Stimulated activated CD4-positive, alpha-beta T cell treated with anti-CD3 and anti-CD28 coated beads, Interleukin-1b, Interleukin-23, amount 100 ng/mL, for 48 hours (primary cell): ENCODE results near the gene TANK.
A peak's percentile ranks its signal among the peaks of the same experiment; 100 is the strongest.

Experiments used
- DNase-seq: peaks from one replicate; pipeline ENCODE4 v3.0.0-alpha.2; 2020

TANK gene

GRCh38 chr2:161134547-161135518, 25.4 kb upstream of the TANK start:
- DNase-seq, result no peak

GRCh38 chr2:161135951-161136593, 24.2 kb upstream of the TANK start:
- no peak for DNase-seq

GRCh38 chr2:161136696-161137324, 23.4 kb upstream of the TANK start:
- no peak for DNase-seq

- DNase-seq, result no peak
Measured at GRCh38 chr2:161138429-161138828, 21.8 kb upstream of the TANK start.

- no peak for DNase-seq
Measured at GRCh38 chr2:161139098-161139987, 20.9 kb upstream of the TANK start.

- peak; percentile 49 for DNase-seq
Measured at GRCh38 chr2:161141033-161141432, 19.2 kb upstream of the TANK start.

GRCh38 chr2:161146209-161146775, 13.9 kb upstream of the TANK start:
- no peak for DNase-seq

GRCh38 chr2:161146996-161147395, 13.2 kb upstream of the TANK start:
- no peak for DNase-seq

- no peak for DNase-seq
Measured at GRCh38 chr2:161147856-161148255, 12.4 kb upstream of the TANK start.

GRCh38 chr2:161150704-161151103, 9.5 kb upstream of the TANK start:
- DNase-seq, result no peak

- DNase-seq, result no peak
Measured at GRCh38 chr2:161152302-161152701, 7.9 kb upstream of the TANK start.

GRCh38 chr2:161158882-161159281, 1.3 kb upstream of the TANK start:
- DNase-seq, result no peak

- no peak for DNase-seq
Measured at GRCh38 chr2:161159456-161160225, 587 bp upstream of the TANK start.

GRCh38 chr2:161161074-161161706, 962 bp downstream of the TANK start:
- DNase-seq, result no peak

GRCh38 chr2:161163440-161163839, 3.2 kb downstream of the TANK start:
- DNase-seq, result no peak

- DNase-seq, result no peak
Measured at GRCh38 chr2:161164161-161164560, 3.9 kb downstream of the TANK start.

- no peak for DNase-seq
Measured at GRCh38 chr2:161165266-161165665, 5.0 kb downstream of the TANK start.

GRCh38 chr2:161165811-161166210, 5.6 kb downstream of the TANK start:
- DNase-seq, result no peak

- peak; percentile 79 for DNase-seq
Measured at GRCh38 chr2:161166538-161167409, 6.5 kb downstream of the TANK start.

- no peak for DNase-seq
Measured at GRCh38 chr2:161169335-161169734, 9.1 kb downstream of the TANK start.
